ENCODE data around the gene HEXB.

Gene HEXB

DNA sequence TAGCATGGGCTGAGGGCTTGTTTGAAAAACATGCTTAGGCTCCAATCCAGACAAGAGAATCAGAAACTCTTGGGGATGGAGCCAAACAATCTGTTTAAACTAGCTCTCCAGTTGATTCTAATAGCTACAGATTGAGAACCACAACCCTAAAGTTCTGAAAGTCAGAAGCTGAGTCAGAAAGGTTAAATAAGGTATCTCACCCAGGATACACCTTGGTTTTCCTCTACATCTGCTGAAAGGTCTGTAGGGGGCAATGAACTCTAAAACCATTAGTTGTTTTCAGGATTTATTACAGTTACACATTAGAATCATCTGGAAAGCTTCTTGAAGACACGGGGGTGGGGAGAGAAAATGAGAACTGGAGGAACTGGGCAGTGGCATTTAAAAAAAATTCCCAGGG lies 76.2 kb downstream of the HEXB start:
- DNase-seq = no peak

DNA sequence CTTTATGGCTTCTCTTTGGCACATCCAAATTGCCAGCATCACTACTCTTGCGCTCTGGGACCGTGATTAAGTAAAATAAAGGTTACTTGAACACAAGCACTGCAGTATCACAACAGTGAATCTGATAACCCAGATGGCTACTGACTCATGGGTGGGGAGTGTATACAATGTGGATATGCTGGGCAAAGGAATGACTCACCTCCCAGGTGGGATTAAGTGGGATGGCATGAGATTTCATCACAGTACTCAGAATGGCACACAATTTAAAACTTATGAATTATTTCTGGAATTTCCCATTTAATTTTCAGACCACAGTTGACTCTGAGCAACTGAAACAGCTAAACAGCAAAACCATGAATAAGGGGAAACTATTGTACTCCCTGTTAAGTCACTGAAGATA lies 77.6 kb downstream of the HEXB start:
- DNase-seq = no peak

DNA sequence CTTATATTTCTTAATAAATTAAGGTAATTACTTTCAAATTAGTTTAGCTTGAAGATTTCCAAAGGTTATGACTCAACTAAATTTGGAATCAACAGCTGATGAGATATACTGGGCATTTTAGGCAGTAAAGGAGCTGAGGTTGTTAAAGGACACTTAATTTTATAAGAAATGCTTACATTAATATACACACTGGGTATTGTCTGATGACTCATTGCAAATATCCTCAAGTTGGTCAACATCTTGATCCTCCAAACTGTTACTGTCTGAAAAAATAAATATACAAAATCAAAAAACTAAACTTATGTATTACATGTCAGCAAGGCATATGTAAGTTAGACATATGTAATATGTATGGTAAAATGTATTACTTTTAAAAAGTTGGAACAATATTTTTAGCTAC lies 78.5 kb downstream of the HEXB start:
- no peak for DNase-seq

DNA sequence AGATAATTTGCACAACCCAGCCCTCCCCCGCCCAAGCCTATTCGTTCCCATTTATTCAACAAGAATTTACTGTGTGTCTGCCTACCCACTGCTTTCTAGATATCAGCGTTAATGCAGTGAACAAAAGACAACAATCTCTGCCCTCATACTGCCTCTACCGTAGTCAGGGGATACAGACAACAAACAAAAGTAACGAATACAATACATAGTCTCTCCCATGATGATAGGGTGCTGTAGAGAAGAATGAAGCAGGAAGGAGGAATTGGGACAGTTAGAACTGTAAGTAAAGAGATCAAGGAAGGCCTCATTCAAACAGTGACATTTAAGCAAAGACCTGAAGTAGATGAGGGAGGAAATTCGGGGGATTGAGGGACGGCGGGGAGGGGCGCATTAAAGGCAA lies 80.2 kb downstream of the HEXB start:
- no peak for DNase-seq

DNA sequence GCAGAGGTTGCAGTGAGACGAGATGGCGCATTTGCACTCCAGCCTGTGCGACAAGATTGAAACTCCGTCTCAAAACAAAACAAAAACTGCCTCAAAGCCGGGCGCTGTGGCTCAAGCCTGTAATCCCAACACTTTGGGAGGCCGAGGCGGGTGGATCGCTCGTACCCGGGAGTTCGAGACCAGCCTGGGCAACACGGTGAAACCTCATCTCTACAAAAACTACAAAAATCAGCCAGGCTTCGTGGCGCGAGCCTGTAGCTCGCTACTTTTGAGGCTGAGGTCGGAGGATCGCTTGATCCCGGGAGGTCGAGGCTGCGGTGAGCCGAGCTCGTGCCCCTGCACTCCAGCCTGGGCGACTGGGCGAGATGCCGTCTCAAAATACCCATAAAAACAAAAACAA lies 80.9 kb downstream of the HEXB start:
- DNase-seq = no peak

DNA sequence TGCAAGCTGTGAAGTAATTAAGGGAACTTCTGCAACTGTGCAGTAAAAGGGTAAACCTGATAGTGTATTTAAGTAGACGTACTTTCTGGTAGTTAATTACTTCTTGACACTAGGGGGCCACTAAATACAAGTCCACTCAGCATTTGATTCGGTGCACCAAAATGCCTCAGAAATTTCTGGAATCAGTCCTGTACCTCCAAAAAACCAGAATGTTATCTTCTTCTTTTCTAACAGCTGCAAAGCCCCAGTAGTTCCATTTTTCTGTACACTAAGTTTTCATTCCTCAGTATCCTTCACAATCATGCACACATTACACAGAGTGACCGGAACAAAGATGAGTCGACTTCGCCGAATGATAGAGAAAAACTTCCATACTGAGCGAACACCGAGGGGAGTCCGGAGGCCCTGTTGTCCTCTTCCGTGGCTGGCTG lies 81.4 kb downstream of the HEXB start:
- no peak for DNase-seq

DNA sequence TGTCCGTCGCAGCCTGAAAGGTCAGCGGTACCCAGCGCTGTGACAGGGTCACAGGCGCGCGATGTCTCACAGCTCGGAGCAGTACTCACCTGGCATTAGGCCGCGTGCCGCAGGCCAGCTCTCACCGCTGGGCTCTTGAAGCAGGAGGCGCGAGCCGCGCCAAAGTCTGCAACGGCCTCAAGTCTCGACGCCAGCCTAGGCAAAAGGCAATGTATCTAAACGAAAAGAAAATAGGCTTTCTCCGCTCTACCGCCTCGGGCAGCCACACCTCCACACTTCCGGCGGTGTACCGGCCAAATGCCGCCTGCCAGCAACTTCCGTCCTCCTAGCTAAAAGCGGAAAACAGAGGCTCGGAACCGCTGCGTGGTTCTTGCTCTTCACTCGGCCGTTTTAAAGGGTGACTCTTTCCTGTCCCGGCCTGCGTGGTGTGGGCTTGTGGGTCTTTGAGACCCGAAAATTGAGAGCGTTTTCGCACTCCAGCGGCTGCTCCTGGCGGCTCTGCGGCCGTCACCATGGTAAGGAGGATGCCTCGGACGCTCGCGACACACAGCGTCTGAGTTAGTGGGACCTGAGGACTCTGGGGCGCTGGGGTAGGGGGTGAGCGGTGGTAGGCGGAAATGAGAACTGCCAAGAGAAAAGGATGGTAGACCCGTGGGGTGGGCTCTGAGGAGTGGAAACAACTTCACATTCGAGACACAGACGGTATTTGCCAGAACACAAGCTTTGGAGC lies 82.0 kb downstream of the HEXB start, which contains the start of the genes GFM2 and NSA2:
Gene GFM2, minus strand, starts transcription at position 269 of the 730 bp plus-strand sequence. CDS start 3,375 bp downstream, outside the sequence.
Gene NSA2, plus strand, starts transcription at position 401 of the 730 bp plus-strand sequence. Its CDS starts 112 bp downstream, at position 513.
- DNase-seq = peak; percentile 95

DNA sequence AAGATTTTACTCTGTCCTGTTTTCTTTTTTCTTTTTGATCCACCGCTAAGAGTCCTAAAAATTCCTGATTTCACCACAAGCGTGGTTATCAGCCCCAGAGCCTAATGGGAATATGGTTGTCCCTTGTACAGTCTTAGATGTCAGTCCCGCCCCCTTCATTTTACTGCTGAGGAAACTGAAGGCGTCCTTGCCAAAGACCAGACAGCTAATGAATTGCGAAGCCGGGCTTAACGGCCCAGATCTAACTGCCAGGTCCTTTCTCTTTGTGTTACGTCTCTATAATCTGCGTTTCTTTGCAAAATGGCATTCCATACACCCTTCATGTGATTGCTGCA lies 82.5 kb downstream of the HEXB start:
- DNase-seq = no peak

Data from left hindlimb (tissue), 1 donor.